NAMALWA (cell line): Measurements from ENCODE around the gene ZNF280B.
A peak's percentile ranks its signal among the peaks of the same experiment; 100 is the strongest.
"Not testable (repeated sequence)": the region's sequence is repeated elsewhere in the genome, so short reads cannot be mapped to it uniquely, and the experiment has no call there.

Experiments
- DNase-seq: peaks from one replicate; pipeline ENCODE4 v3.0.0-alpha.2; 2015; ENCODE audit warnings: low spot score

ZNF280B gene

GRCh38 chr22:22507743-22508273 is 734 bp downstream of the ZNF280B start:
- DNase-seq, result peak; percentile 26

DNA sequence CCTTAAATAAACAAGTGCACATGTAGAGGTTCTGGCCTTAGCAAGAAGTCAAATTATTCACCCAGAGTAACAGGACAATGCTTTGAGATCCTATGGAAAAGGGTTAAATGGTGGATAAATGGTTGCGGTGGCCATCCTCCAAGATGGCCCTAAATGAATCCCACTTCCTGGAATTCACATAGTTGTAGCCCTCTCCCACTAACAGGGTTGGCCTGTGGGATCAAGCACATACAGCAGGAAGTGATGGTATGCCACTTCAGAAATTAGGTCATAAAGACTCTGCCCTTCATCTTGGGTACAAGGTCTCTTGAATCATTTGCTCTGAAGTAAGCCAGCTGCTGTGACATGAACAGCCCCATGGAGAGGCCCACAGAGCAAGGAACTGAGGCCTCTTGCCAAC is 1.8 kb downstream of the ZNF280B start:
- no peak for DNase-seq

DNA sequence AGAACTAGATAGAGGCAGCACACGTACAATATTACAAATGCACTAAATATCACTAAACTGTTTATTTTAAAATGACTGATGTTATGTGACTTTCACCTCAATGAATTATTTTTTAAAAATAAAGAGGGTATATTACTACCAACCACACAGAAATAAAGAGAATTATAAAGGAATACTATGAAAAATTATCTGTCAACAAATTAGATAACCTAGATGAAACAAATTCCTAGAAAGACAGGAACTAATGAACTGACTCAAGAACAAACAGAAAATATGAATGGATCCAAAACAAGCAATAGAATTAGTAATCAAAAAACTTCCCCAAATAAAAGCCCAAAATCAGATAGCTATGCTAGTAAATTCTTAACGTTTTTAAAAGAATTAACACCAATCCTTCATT is 10.3 kb downstream of the ZNF280B start:
- DNase-seq, result no peak

DNA sequence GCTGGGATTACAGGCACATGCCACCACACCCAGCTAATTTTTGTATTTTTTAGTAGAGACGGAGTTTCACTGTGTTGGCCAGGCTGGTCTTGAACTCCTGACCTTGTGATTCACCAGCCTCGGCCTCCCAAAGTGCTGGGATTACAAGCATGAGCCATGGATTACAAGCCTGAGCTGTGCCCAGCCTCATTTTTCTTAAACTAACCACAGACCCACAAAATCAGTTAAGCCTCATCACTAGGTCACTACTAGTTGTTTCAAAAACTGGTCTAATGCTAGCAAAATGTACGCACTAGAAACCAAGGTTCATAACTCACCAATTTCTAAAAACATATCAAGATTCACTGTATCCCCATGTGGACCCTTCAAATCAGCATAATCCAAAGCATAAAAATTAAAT is 17.0 kb downstream of the ZNF280B start:
- DNase-seq, result not testable (repeated sequence)

GRCh38 chr22:22488736-22489135 is 19.8 kb downstream of the ZNF280B start:
- no peak for DNase-seq

- DNase-seq, result no peak
Observed at GRCh38 chr22:22487869-22488597, 20.5 kb downstream of the ZNF280B start.

DNA sequence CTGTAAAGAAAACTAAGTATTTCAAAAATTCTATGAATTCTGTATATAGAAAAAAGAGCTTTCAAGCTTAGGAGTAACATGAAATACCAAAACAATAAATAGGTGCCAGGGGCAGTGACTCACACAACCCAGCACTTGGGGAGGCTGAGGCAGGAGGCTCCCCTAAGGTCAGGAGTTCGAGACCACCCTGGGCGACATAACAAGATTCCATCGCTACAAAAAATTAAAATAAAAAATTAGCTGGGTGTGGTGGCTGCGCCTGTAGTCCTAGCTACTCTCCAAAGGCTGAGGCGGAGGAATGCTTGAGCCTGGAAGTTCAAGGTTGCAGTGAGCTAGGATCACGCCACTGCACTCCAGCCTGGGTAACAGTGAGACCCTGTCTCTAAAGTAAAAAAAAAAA is 21.5 kb downstream of the ZNF280B start:
- no peak for DNase-seq

GRCh38 chr22:22486132-22486899 is 22.2 kb downstream of the ZNF280B start:
- DNase-seq, result no peak

GRCh38 chr22:22485524-22485923 is 23.0 kb downstream of the ZNF280B start:
- DNase-seq, result no peak

DNA sequence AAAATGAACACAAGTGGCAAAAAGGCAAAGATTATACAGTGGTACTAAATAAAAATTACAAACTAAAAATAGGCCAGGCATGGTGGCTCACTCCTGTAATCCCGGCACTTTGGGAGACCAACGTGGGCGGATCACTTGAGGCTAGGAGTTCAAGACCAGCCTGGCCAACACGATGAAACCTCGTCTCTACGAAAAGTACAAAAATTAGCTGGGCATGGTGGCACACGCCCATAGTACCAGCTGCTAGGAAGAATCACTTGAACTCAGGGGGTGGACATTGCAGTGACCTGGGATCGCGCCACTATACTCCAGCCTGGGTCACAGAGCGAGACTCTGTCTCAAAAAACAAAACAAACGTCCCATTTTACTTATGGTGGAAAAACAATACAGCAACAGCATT is 24.5 kb downstream of the ZNF280B start:
- no peak for DNase-seq

GRCh38 chr22:22480940-22481339 is 27.6 kb downstream of the ZNF280B start:
- no peak for DNase-seq

- DNase-seq, result no peak
Observed at GRCh38 chr22:22479999-22480532, 28.5 kb downstream of the ZNF280B start.

- DNase-seq, result no peak
Observed at GRCh38 chr22:22479116-22479515, 29.4 kb downstream of the ZNF280B start.

- no peak for DNase-seq
Observed at GRCh38 chr22:22478470-22478869, 30.1 kb downstream of the ZNF280B start.

GRCh38 chr22:22474733-22475132 is 33.8 kb downstream of the ZNF280B start:
- DNase-seq, result no peak

- DNase-seq, result not testable (repeated sequence)
Observed at GRCh38 chr22:22471104-22471503, 37.4 kb downstream of the ZNF280B start.

- DNase-seq, result no peak
Observed at GRCh38 chr22:22469527-22469926, 39.0 kb downstream of the ZNF280B start.

DNA sequence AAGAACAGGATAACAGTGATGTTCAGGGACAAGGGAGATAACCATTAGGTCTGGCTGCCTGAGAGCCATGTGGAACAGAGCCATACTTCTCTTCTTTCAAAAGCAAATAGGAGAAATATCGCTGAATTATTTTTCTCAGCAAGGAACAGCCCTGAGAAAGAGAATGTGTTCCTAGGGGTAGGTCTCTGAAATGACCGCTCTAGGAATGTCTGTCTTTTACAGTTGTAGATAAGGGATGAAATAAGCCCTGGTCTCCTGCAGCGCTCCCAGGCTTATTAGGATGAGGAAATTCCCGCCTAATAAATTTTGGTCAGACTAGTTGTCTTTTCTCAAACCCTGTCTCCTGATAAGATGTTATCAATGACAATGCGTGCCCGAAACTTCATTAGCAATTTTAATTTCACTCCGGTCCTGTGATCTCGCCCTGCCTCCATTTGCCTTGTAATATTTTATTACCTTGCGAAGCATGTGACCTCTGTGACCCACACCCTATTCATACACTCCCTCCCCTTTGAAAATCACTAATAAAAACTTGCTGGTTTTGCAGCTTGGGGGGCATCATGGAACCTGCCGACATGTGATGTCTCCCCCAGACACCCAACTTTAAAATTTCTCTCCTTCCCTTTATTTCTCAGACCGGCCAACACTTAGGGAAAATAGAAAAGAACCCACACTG is 39.6 kb downstream of the ZNF280B start:
- not testable (repeated sequence) for DNase-seq

DNA sequence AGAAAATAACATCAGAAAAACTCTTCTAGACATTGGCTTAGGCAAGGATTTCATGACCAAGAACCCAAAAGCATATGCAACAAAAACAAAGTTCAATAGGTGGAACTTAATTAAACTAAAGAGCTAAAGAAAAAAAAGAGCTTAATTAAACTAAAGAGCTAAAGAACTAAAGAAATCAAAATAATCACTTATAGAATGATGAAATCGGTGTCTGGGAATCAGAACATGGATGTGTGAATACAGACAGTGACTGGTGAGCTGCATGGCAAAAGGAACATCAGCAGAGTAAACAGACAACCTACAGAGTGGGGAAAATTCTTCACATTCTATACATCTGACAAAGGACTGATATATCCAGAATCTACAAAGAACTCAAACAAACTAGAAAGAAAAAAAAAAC is 41.4 kb downstream of the ZNF280B start:
- no peak for DNase-seq

GRCh38 chr22:22465782-22466181 is 42.8 kb downstream of the ZNF280B start:
- no peak for DNase-seq

DNA sequence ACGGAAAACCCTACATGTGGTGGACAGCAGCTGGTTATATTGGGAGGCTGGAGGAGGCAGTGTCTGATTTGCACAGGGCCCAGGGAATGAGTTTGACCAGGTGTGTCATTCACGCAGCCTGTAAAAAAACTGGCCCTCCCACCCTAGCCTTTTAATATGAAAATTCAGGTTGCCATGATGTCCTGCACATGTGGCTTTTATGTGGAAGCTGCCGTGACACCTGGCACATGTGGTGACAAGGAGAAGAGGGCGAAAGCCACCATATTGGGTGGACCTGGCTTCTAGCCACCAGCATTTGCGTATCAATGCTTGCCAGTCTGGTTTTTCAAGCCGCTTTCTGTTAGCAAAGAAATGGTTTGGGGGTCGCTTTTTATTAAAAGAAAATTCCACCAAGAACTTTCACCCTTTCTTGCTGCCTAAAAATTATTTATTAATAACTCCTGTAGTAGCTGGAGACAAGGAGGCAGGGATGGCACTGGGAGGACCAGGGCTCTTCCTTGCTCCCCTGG is 43.4 kb downstream of the ZNF280B start:
- DNase-seq, result no peak

DNA sequence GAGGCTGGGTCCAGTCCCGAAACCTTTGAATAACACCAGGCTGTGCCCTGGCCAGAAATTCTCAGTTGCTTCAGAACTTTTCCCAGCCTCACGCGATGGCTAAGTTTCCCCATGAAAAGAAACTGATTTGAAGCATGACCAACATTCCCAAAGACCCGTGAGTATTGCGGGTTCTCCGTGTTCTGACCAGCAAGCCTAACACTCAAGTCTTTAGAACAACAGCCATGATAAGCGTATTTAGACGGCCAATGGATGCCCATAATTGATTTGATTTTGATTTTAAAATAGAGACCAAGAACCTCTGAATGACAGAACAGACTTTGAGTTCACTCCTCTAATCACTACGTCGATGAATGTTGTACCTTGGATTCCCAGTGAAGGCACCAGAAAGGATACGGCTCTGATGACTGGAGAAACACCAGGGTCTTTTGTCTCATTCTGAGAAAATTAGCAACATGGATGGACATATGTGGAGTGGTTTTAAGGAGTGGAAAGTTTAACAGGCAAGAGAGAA is 43.9 kb downstream of the ZNF280B start:
- no peak for DNase-seq
